Measurements from ENCODE around the gene EDN2.

GRCh38 chr1:41431490-41432350 lies 52.8 kb downstream of the EDN2 start:
- TF ChIP-seq, protein P1, sequence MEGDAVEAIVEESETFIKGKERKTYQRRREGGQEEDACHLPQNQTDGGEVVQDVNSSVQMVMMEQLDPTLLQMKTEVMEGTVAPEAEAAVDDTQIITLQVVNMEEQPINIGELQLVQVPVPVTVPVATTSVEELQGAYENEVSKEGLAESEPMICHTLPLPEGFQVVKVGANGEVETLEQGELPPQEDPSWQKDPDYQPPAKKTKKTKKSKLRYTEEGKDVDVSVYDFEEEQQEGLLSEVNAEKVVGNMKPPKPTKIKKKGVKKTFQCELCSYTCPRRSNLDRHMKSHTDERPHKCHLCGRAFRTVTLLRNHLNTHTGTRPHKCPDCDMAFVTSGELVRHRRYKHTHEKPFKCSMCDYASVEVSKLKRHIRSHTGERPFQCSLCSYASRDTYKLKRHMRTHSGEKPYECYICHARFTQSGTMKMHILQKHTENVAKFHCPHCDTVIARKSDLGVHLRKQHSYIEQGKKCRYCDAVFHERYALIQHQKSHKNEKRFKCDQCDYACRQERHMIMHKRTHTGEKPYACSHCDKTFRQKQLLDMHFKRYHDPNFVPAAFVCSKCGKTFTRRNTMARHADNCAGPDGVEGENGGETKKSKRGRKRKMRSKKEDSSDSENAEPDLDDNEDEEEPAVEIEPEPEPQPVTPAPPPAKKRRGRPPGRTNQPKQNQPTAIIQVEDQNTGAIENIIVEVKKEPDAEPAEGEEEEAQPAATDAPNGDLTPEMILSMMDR (IDR thresholded peaks at IDR 0.05): no peak
- no peak for TF ChIP-seq POLR2A (IDR thresholded peaks at IDR 0.05)
- no peak for TF ChIP-seq POLR2AphosphoS5 (IDR thresholded peaks at IDR 0.05; ENCODE audit: insufficient read depth in 1 of 2, low read depth in 1 of 2)
